Endodermal cell (in vitro differentiated cells): ENCODE data around the gene CPT1A. TPM values are rescaled to one million over a fixed set of nuclear protein-coding genes. Genes with fewer than 3 reads are reported as not detected.

ENCODE experiments used
- DNase-seq: peaks from one replicate; pipeline ENCODE4 v3.0.0-alpha.2; 2017
- H3K27ac ChIP-seq: 2 replicates; pipeline ENCODE4 v1.5.1; 2013; ENCODE audit warnings: mild to moderate bottlenecking, low read depth, low read length, moderate library complexity
- H3K27me3 ChIP-seq: 2 replicates; pipeline ENCODE4 v1.6.1; 2013; ENCODE audit warnings: mild to moderate bottlenecking, low read length, moderate library complexity; ENCODE audit not compliant: insufficient read depth, control insufficient read depth, poor library complexity, severe bottlenecking
- H3K36me3 ChIP-seq: 2 replicates; pipeline ENCODE4 v1.7.0; 2013; ENCODE audit warnings: mild to moderate bottlenecking, low read length, moderate library complexity; ENCODE audit not compliant: control insufficient read depth, insufficient read depth
- H3K4me1 ChIP-seq: one replicate; pipeline ENCODE4 v1.7.0; 2013; ENCODE audit warnings: low read length; ENCODE audit not compliant: control insufficient read depth, insufficient read depth
- H3K4me3 ChIP-seq: 2 replicates; pipeline ENCODE4 v1.5.1; 2013; ENCODE audit warnings: mild to moderate bottlenecking, low read length, moderate library complexity
- H3K9ac ChIP-seq: 2 replicates; pipeline ENCODE4 v1.6.1; 2013; ENCODE audit warnings: mild to moderate bottlenecking, low read length, moderate library complexity; ENCODE audit not compliant: poor library complexity, severe bottlenecking; ENCODE audit errors: extremely low read depth
- H3K9me3 ChIP-seq: 2 replicates; pipeline ENCODE4 v1.6.1; 2013; ENCODE audit warnings: mild to moderate bottlenecking, low read length, moderate library complexity; ENCODE audit not compliant: control insufficient read depth
- H3K27ac Mint-ChIP-seq: 2 replicates; pipeline ENCODE4 v1.8.0; 2020; ENCODE audit warnings: mixed read lengths
- H3K27me3 Mint-ChIP-seq: 2 replicates; pipeline ENCODE4 v1.8.0; 2021; ENCODE audit warnings: mild to moderate bottlenecking, mixed read lengths; ENCODE audit not compliant: insufficient read depth
- H3K36me3 Mint-ChIP-seq: 2 replicates; pipeline ENCODE4 v1.8.0; 2020; ENCODE audit warnings: low read depth, mixed read lengths
- H3K4me1 Mint-ChIP-seq: 2 replicates; pipeline ENCODE4 v1.8.0; 2020; ENCODE audit warnings: mixed read lengths
- H3K4me3 Mint-ChIP-seq: 2 replicates; pipeline ENCODE4 v1.8.0; 2020; ENCODE audit warnings: mild to moderate bottlenecking, moderate library complexity, mixed read lengths
- H3K9me3 Mint-ChIP-seq: 2 replicates; pipeline ENCODE4 v1.8.0; 2020; ENCODE audit warnings: mild to moderate bottlenecking, mixed read lengths
- CTCF ChIP-seq: fragments of 200-600 bp; sonication (generic); conservative IDR thresholded peaks from 2 replicates; pipeline ENCODE4 v1.5.0; 2021; ENCODE audit warnings: antibody characterized with exemption, mild to moderate bottlenecking
- WGBS, 2 experiments: methylation state at CpG; one replicate each; pipeline versions ENCODE4 v1.1.5 to v1.1.7; 2013; ENCODE audit warnings: missing lambda C conversion rate in 2 of 2, mixed read lengths in 1 of 2; ENCODE audit not compliant: insufficient coverage in 1 of 2, insufficient read length in 1 of 2; 5-methylcytosine and 5-hydroxymethylcytosine counted together
- total RNA-seq, 2 donors: library from RNA; stranded (reverse); fragmentation: NEBNext Ultra II Directional in 1 of 2; extraction: Animal tissue kit (Norgen Biotek cat#: 25700) in 1 of 2; gene quantifications; 2 replicates in 1 of 2; 3 replicates in 1 of 2; pipeline ENCODE4 v1.2.1, GENCODE V29; 2021

Gene CPT1A
- total RNA-seq, 2 donors from 2014 or later = 3.3 to 7.3 TPM

- H3K27ac Mint-ChIP-seq = no peak overlapping the region
- no peaks in the 10 kb centered on the region for H3K27me3 ChIP-seq
- H3K9me3 ChIP-seq = no peaks in the 10 kb centered on the region
- no peak for TF ChIP-seq CTCF
- H3K4me1 Mint-ChIP-seq = peaks cover 31% of the 10 kb centered on the region
- DNase-seq = no peak
- H3K36me3 Mint-ChIP-seq = no peaks in the 10 kb centered on the region
- no peaks in the 10 kb centered on the region for H3K27me3 Mint-ChIP-seq
- WGBS, 2 experiments = 90 to 95% methylated on average over 13 to 20 of the region's 20 CpGs
- H3K4me3 ChIP-seq = no peak overlapping the region
- no peak overlapping the region for H3K4me3 Mint-ChIP-seq
- H3K4me1 ChIP-seq = no peaks in the 10 kb centered on the region
- no peak overlapping the region for H3K9ac ChIP-seq
- H3K36me3 ChIP-seq = no peaks in the 10 kb centered on the region
- H3K27ac ChIP-seq = no peak overlapping the region
- no peaks in the 10 kb centered on the region for H3K9me3 Mint-ChIP-seq
Measured at GRCh38 chr11:68828155-68828931, 13.4 kb downstream of the CPT1A start.

GRCh38 chr11:68827733-68828132 is 14.0 kb downstream of the CPT1A start:
- Histone ChIP-seq H3K4me3 (no peak overlapping the region), H3K27ac (no peak overlapping the region), H3K9ac (no peak overlapping the region), H3K27me3 (no peaks in the 10 kb centered on the region), H3K4me1 (no peaks in the 10 kb centered on the region), H3K9me3 (no peaks in the 10 kb centered on the region), H3K36me3 (no peaks in the 10 kb centered on the region)
- no peak for DNase-seq
- 92% methylated on average over 8 of the region's 8 CpGs for WGBS, 2 experiments
- no peaks in the 10 kb centered on the region for H3K9me3 Mint-ChIP-seq
- peaks cover 26% of the 10 kb centered on the region for H3K4me1 Mint-ChIP-seq
- H3K36me3 Mint-ChIP-seq = no peaks in the 10 kb centered on the region
- H3K27me3 Mint-ChIP-seq = no peaks in the 10 kb centered on the region
- no peak overlapping the region for H3K4me3 Mint-ChIP-seq
- TF ChIP-seq CTCF = peak; percentile 44
- no peak overlapping the region for H3K27ac Mint-ChIP-seq

- no peaks in the 10 kb centered on the region for H3K27me3 Mint-ChIP-seq
- H3K36me3 Mint-ChIP-seq = no peaks in the 10 kb centered on the region
- no peak for DNase-seq
- no peaks in the 10 kb centered on the region for H3K9me3 Mint-ChIP-seq
- H3K36me3 ChIP-seq = no peaks in the 10 kb centered on the region
- H3K9me3 ChIP-seq = no peaks in the 10 kb centered on the region
- no peak overlapping the region for H3K4me3 Mint-ChIP-seq
- H3K27ac ChIP-seq = no peak overlapping the region
- H3K27ac Mint-ChIP-seq = no peak overlapping the region
- no peak overlapping the region for H3K4me3 ChIP-seq
- WGBS, 2 experiments = 90 to 92% methylated on average over 4 to 9 of the region's 9 CpGs
- peaks cover 22% of the 10 kb centered on the region for H3K4me1 Mint-ChIP-seq
- TF ChIP-seq CTCF = no peak
- H3K4me1 ChIP-seq = no peaks in the 10 kb centered on the region
- H3K9ac ChIP-seq = no peak overlapping the region
- no peaks in the 10 kb centered on the region for H3K27me3 ChIP-seq
Measured at GRCh38 chr11:68826726-68827125, 15.0 kb downstream of the CPT1A start.
